ENCODE measurements around the gene CHST15.
A peak's percentile ranks its signal among the peaks of the same experiment; 100 is the strongest.

CHST15 gene

DNA sequence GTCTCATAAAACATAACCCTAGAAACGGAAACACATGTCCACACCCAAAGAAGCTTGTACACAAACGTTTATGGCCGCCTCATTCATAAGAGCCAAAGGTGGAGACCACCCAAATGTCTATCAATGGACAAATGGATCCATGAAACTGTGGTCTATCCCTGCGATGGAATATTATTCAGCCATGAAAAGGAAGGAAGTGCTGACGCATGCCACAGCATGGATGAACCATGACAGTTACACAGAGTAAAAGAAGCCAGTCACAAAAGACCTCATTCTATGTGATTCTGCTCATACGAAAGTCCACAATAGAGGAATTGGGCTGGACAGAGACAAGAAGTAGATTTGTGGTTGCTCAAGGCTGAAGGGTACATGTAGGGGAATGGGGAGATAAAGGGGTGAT is 10.8 kb downstream of the CHST15 start:
- no peak for DNase-seq (ENCODE audit: low read depth, low spot score)

DNA sequence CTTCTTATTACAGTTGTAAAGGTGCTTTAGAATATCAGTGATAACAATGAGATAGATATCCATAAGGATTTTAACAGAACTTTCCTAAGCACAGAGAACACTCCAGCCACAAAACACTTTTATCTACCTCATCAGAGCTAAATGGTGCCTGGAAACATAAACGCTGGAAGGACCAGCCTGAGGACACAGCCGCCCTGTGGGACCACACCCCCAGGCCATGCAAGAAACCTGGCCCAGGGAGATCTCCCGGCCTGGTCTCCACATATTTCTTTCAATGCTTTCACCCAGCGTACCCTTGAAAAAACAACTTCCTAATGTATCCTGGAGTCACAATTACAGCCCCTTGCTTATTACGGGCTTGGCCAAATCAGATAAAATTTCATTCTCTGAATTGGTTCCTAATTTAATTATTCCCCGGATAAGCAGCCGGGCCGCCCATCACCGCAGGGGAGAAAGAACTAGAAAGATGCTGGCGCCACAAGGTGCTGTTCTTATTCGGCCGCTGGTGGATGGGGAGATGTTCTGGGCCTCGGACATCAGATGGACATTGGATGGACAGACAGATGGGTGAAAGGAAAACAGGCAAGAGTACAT is 11.8 kb downstream of the CHST15 start:
- DNase-seq (ENCODE audit: low read depth, low spot score): no peak

DNA sequence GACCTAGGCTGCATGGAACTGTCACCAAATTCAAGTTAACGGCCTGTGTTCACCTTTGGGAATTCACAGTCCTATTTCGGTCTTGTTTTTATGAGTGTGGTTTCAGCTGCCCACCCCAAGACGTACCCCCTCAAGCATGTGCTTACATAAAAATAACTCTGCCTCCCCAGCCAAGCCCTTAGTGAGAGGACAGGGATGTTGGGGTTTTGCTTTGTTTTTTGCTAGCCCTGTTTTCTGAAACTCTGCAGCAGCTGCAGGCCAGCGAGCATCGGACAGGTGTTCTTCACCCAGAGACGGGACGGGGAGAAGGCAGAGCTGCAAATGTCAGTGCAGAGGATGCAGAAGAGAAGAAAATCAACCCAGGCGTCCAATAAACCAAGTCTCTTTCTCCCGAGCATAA is 13.5 kb downstream of the CHST15 start:
- no peak for DNase-seq (ENCODE audit: low read depth, low spot score)

DNA sequence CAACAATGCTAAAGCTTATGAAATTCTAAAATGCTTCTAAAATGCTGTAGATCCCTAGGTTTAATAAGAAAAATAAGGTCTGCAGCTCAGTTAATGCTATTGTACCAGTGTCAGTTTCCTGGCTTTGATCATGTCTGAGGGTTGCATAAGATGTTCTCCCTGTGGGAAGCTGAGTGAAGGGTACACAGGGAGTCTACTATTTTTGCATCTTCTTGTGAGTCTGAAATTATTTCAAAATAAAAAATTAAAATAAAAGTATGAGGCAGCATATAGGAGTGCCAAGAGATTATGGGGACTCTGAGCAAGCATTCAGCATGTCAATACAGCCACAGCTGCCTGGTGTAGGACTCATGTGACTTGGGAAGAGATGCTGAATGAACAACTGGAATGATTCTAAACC is 14.7 kb downstream of the CHST15 start:
- no peak for DNase-seq (ENCODE audit: low read depth, low spot score)

DNA sequence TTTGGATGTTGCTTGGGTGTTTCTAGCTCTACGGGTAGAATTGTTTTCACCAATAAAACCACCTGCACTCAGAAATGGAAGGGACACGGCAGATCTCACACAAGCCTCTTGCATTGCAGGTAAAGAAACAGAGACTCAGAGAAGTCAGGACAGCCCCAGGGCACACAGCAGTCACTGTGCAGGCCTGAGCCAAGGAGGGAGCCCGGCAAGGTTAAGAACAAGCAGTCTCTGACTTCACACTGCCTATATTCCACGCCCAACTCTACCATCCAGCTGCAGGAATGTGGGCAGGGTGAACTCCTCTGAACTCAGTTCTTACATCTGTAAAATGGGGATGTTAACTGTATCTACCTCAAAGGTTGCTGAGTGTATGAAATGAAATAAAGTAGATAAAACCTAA is 15.4 kb downstream of the CHST15 start:
- no peak for DNase-seq (ENCODE audit: low read depth, low spot score)

DNA sequence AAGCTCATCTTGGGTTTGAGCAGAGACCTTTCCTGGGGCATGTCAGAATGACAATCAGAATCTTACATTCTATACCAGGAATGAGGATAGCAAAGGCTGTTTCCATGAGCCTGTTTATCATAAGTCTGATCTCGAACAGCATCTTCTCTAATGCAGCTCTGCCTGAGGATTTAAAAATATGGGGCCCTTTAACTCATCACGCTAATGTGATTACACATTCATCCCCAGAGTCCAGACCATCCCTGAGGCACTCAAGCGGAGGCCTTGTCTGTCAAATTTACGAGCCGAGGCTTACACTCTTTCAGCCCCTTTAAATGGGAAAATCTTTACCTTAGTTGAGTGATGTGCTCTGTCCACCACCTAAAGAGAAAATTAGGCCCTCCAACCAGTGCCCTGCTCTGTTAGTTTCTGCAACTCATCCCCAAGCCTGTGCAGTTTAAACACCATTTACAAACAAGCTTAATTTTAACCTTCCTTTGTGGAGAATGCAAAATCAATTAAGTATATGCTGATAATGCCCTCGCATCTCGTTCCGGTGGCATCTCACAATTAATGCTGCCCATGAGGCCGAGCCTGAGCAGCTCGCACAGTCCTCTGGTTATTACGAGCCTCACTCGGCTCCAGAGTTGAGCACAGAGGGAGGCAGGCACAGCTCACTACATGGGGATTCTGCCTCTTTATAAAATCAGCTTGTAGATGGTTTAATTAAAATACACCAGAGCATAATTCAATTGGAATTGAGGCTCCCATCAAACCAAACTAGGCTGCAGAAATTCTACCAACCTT is 16.0 kb downstream of the CHST15 start:
- no peak for DNase-seq (ENCODE audit: low read depth, low spot score)

DNA sequence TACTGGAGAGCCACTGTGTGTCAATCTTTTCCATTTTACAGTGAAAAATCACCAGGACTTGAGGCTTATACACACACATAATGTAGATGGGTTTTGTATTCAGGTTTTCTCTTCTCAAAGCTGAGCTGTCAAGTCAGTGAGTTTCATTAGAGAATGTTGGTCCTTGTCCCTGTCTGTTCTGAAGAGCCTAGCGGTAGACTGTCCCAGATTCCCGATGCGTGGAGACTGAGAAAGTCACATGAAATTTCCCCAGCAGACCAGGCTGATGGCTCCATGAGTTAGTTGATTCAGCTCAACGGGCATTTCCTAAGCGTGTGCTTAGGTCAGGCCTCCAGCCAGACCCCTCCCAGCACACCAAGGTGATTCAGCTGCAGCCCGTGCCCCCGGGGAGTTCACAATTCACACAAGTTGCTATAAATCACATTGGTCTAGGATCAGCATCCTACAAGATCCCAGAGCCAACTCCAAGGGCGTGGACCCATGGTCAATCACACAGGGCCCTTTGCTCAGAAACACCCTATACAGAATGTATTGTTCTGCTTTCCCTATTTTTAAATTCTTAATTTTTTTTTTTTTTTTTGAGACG is 17.2 kb downstream of the CHST15 start:
- DNase-seq (ENCODE audit: low read depth, low spot score): no peak

DNA sequence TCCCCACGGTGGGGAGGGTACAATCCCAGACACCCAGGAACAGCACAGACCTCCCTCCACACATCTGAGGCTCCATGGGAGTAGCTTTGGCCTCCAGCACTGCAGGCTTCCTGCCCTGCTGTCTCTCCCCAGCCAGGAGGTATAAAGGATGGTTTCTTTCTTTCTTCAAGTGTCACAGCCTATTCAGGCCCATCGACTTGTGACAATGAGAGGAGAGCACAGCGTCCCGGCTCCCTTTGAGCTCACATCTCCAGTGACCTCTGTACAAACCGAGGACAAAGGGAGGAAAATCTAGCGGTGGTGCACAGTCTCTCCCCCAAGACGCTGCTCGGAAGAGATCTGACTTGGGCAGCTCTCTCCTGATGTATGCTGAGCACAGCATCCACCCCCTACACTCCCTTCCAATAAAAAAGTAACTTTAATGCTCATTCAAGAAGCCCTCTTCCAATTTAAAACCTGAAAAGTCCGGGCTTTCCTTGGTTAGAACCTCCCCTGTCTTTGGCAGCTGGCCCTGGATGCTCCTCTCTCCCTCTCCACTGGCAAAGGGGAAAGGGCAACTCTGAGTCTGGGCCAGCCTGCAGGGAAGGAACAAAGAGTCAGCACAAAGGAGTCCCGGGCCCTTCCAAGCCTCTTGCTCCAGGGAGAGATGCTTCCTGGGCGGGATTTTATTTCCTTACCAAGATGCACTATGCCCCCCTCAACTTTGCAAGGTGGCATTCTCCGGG is 18.0 kb downstream of the CHST15 start:
- DNase-seq (ENCODE audit: low read depth, low spot score): no peak

DNA sequence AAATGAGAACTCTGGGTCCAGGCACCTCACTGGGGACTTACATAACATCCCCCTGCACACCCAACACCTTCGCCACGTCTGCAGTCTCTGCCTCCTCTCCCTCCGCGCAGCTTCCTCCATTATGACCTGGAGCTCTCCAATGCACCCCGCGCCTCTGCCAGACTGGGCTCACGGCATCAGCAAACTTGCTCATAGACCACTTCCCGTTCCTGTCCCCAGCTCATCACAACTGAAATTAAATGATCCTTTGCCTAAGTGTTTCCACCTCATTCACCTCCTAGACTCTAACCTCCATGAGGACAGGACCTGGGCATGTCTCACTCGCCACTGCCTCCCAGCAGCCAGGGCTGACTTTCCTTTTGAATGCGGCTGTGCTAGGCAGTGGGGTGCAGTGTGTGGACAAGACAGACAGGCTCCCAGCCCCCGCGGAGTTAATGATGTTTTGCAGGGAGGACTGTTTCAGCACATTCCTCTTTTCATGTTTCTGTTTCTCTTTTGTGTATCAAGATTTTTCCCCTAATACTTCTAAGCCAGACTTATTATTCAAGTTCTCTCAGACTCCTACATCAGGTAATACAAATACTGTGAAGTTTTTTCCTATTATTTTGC is 18.8 kb downstream of the CHST15 start:
- DNase-seq (ENCODE audit: low read depth, low spot score): no peak

DNA sequence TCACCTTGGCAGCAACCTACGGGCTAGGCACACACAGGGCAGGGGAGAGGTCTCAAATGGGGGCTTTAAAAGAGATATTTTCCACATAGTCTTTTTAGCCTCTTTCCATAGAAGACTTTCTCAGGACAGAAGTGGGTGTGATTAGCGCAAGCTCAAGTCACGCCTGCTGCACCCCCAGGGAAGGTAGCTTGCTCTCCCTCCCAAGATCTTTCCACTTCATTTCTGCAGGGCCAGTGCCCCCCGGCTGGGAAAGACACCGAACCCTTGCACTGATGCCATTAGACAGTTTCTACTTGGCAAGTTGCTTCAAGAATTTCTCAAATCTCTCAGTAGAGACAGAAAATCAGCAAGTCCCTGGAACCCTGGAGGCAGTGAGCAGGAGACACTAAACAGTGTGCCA is 19.4 kb downstream of the CHST15 start:
- no peak for DNase-seq (ENCODE audit: low read depth, low spot score)

DNA sequence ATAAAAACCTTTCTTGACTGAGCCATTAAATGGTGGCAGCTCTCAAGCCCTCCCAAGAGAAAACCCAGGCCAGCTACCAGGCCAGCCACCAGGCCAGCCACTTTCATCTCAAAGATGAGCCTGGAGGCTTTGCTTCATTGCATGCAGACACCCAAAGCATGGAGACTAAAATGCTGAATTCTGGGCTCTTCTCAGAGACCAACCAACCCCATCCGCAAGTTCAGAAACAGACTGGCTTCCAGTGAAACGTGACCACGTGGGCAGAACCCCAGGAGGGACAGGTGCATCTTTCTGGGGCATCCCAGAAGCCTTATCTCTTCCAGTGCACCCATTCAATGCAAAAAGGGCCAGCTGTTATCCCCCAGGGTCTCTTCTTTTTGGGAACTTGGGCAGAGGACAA is 20.9 kb downstream of the CHST15 start:
- DNase-seq (ENCODE audit: low read depth, low spot score): no peak

DNA sequence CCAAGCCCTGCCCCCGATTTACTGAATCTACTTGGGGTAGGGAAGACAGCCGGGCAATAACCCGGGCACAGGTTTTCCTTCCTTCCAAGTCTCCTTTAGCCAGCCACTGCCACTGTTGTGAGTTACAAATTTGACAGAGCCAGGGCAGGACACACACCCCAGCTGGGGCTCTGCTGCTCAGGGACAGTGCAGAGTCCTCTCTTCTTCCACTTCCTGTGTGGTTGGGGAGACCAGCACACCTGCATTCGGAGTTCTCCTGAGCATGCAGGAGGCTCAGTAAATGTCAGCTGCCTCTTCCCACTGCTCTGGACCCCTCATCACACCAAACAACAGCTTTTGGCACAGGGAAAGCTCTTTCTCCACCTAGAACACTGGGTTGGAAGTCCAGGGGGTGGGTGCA is 21.3 kb downstream of the CHST15 start:
- no peak for DNase-seq (ENCODE audit: low read depth, low spot score)

DNA sequence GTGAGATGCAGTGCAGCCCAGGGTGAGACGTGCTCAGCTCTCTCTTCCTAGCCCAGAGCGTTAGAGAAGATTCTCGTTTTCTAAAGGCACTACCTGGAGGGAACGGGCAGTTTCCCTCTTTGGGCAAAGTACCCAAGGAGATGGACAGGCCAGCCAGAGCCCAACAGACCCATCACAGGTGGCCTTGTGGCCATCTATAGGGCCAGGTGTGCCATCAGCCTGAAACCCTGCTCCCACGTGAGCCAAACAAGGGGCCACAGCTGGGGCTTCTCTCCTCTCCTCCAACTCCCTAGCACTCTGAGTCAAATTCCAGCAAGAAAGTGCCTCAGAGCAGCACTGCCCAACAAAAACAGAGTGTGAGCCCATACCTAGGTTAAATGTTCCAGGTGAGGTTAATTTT is 22.3 kb downstream of the CHST15 start:
- no peak for DNase-seq (ENCODE audit: low read depth, low spot score)

DNA sequence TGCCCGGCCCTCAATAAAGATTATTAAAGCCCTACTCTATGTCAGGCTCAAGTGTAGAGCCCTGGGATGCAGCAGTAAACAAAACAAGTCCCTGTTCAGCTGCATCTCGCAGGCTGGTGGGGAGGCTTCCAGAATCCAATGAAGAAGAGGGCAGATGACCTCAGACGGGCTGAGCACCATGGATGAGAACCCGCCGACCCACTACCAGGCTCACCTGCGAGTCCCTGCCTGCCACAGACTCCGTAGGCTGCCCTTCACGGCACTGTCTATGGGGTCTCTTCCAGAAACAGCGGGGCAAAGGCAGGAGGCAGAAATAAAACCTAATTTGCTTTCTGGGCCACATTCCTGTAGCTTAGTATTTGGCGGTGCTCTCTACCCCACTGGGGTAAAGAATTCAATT is 22.7 kb downstream of the CHST15 start:
- DNase-seq (ENCODE audit: low read depth, low spot score): no peak

DNA sequence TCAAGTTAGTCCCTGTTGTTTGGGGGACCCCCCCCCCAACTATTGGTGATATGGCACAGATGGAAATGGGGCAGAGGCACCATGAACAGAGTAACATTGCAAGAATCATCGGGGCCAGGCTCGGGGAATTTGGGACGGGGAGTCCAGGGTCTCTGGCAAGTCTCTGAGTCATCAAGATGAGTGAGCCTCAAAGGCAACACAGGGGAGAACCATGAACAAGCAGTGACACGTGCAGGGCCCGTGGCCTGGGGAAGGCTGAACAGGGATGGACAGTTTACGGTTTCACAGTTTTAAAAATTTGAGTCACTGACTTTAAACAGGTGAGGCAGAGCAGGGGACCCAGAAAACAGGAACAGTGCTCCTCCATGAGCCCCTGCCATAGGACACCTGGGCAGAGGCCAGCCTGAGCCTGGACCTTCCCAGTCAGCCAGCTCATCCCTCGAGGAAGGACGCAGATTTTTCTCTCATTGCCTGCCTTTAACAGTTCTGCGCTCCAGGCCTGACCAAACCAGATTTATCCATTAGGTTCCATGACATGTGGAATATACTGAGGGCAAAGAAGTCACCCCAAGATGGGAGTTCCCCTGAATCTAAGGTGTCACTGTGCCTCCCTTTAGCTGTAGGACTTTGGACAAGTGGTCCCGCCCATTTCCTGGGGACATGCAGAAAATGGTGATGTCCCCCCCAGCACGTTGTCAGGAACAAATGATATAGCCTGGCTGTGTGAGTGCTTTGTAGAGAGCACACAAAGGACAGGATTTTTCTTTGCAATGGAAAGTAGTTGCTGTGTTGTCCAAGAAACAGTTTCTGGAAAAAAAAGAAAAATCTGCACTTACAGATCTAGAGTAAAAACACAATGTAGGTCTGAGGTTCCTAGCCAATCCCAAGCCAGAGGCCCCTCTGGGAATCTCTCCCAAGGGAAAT is 23.8 kb downstream of the CHST15 start:
- no peak for DNase-seq (ENCODE audit: low read depth, low spot score)

DNA sequence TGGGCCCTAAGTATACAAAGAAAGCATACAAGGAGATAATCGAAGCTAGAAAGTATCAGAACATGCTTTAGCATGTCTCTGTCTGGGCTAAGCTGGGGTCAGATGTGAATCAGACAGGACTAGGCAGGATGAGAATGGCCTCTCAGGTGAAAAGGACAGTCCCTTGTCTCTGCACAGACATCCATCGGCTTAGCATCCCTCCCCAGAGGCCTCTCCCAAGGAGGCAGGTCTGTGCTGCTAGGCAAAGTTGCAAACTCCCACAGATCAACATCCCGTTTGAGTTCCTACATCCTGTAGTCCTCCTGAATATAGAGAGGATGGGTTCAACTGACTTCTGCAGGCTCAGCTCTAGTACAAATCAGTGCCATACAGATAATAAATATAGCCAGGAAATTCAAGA is 24.5 kb downstream of the CHST15 start:
- no peak for DNase-seq (ENCODE audit: low read depth, low spot score)

DNA sequence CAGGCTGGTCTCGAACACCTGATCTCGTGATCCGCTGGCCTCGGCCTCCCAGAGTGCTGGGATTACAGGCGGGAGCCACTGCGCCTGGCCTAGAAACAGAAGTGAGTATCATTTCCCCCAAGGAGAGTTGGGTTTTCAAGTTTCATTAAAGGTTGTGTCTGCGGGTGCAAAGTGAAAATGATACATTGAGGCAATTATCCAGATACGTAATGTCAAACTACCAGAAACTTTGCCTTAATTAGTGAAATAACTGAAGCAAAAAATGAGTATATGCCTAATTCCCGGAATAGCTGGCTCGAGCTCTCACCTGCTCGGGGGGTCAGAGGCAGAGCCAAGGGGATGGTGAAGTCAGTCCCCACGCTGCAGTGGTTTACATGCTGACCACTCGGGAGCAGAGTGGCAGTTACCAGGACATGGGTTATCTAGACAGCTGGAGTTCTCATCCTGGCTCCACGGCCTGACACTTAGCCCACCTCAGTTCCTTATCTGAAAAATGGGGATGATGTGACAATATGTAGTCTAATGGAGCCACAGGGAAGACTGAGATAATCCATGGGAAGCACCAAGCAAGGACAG is 25.5 kb downstream of the CHST15 start:
- no peak for DNase-seq (ENCODE audit: low read depth, low spot score)

DNA sequence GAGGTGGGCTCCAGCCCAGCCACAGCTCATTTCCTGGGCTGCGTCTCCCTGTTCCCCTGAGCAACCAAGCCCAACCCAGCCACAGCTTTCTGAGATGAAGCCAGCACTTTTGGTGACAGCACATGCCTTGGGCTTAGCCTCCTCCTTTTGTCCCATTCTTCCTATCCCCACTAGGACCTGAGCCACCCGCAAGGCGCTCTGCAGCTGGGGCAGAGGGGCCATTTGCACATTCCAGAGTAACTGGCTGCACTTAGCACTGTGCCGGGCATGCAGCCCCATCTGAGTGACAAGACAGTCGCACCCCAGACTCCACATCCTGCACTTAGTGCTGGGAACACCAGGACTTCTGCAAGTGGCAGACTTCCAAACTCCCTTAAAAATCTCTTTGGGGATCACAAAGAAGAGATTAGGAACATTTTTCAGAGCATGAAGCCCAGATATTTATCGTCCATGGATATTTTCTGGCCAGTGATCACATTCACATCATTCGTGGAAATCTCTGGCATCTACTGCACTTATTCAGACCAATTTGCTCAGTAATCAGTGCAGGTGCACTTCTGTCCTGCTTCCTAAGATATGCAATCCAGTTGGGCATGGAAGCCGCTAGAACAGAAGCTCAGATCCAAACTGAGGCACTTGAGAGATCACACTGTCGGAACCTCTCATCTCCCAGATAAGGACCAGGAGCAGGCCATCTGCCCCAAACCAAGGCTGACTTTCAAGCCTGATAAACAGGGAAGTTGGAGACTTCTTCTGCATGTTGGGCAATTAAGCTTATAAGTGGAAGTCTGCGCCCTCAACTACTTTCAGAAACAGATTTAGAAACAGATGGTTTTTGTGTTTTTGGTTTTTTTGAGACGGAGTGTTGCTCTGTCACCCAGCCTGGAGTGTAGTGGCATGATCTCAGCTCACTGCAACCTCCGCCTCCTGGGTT is 26.4 kb downstream of the CHST15 start:
- DNase-seq (ENCODE audit: low read depth, low spot score): peak; percentile 71

DNA sequence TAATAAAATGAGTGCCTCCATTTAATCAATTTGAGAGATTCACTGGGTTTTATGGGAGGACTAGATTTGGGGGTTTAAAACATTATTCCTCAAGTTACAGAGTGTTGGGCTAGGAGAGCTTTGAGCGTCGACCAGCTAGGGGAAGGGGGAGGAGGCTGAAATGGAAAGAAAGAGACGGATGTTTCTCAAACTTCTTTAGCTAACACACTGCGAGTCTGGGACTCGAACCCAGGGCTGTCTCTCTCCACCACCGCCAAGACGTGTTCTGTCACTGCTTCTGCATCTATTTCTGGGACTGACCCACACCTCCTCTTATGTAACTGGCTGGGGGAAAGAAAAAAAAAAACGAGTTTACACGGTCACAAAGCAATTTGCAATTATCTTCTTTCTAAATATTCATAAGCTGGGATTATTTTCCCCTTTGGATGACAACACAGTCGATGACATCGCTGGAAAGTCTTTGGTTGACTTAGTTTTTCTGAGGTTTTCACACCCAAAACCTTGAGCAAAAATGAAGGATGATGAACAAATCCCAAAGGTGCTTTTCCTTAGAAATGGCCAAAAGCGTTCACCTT is 27.2 kb downstream of the CHST15 start:
- DNase-seq (ENCODE audit: low read depth, low spot score): no peak

Data from iPS DF 19.7 (cell line).